Smooth muscle cell of the brain vasculature (primary cell): Measurements from ENCODE around the gene BGN.

Experiments
- DNase-seq: peaks from one replicate; pipeline ENCODE4 v3.0.0-alpha.2; 2012; ENCODE audit warnings: low read depth, low spot score

BGN gene

DNA sequence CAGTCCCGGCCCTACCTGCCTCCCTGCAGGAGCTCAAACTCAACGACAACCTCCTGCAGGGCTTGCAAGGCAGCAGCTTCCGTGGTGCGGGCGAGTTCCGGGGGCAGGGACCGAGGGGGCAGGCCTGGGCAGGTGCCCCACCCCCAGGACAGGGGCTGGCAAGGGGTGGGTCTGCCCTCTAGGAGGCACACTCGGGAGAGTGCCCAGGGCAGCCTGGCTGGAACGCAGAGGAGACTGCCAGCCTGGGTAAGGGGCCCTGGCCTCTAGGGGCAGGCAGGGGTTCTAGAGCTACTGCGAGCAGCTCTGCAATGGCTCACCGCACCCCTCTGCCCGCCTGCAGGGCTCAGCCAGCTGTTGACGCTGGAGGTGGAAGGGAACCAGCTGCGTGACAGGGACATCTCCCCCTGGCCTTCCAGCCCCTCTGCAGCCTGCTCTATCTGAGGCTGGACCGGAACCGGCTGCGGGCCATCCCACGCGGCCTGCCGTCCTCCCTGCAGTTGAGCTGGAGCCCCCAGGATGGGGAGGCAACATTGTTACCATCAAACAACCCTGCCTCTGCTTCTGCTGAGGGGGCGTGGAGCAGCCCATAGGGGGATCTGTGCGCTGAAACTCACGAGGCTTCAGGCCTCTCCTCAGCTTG lies 12.3 kb upstream of the BGN start:
- no peak for DNase-seq

GRCh38 chrX:153485396-153486080 lies 9.2 kb upstream of the BGN start:
- DNase-seq, result no peak

DNA sequence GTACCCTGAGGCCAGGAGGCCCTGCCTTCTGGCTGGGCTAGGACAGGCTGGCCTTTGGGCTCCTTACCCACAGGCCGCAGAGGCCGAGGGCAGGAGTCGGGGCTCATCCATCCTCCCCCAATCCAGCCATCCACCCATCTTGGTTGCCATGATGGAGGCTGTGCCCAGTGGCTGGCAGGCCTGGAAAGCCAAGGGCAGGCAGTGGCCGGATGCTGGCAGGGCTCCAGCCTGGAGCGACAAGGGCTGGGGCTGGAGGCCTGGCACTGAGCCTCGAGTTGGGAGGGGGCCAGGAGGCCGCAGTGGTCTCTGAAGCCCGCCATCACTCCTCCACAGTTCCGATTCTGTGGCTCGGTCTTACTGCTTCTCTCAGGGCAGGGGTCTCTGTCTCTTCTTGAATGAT lies 8.6 kb upstream of the BGN start:
- DNase-seq, result no peak

GRCh38 chrX:153487590-153488071 lies 7.1 kb upstream of the BGN start:
- no peak for DNase-seq

DNA sequence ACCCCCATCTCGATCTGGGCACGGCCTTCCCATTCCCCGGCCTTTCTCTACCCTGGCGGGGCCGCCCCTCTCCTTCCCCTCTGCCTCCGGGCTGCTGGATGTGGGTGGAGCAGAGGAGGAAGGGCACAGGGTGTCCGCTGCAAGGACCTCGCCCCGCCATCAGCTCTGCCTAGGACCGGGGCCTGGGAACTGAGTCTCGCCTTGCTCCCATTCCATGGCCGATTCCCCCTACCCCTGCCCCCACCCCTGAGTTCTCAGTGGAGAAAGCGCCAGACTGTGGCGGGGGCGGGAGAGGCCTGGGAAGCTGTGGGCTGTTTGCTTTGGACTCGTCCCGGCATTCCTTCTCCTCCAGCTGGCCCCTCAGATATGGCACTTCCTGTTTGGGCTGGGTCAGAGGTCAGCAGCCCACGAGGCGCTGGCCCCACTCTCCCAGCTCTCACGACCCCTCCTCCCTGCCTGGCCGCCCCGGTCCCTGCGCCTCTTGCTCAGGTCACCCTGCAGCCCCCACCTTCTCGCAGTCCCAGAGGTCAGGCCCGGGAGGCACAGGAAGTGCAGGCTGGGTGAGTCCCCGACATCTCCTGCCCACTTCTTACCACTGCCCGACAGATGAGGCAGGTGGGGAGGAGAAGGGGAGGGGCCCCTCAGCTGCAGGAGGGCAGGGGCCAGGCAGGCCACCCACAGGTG lies 6.4 kb upstream of the BGN start:
- DNase-seq, result no peak

GRCh38 chrX:153490217-153490930 lies 4.4 kb upstream of the BGN start:
- no peak for DNase-seq

- DNase-seq, result no peak
Measured at GRCh38 chrX:153491351-153491914, 3.3 kb upstream of the BGN start.

GRCh38 chrX:153491918-153492317 lies 2.9 kb upstream of the BGN start:
- no peak for DNase-seq

DNA sequence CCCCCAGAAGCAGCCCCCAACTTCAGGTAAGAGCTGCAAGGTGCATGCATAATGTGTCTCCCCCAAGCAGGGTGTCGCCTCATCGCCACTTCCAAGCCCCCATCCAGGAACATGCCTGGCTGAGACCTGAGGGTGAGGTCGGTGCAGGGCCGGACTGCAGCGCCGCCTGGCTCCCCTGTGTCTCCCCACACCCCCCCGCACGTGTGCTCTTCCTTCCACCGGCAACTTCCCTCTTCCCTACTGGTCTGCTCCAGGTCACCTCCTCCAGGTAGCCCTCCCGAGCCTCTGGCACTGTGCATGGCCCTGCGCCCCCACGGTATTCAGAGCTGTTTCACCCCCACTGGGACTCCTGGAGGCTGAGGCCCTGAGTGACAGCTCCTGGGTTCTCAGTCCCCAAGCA lies 2.2 kb upstream of the BGN start:
- no peak for DNase-seq

DNA sequence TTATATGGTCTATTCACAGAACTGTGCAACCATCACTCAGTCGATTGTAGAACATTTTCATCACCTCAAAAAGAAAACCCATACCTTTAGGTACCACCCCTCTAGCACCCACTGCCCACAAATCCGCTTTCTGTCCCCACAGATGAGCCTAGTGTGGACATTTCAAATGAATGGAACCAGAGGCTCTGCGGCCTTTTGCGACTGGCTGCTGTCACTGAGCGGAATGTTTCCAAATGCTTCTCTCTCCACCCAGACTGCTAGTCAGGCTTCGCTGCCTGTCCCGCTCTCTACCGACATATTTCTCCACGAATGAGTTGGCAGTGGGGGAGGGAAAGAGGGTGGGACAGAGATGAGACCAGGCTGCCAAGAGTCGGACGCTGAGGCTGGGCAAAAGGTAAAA lies 1.7 kb upstream of the BGN start:
- DNase-seq, result no peak

DNA sequence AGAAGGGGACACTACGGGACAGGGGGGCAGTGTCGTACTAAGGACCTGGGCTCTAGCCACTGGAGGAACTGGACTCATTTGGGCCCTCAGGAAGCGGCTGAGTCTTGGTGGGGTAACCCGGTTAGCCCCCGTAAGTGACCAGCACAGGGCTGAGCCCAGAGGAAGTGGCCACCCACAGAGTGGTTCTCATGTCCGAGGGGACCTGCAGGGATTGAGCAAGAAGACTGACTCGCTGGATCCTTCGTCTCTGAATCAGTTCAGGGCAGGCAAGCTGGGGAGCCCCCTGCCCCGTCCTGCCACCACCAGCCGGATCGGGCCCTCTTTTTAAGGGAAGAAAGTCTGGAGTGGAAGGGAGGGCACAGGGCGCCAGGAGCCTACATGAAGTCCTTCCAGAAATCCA lies 719 bp upstream of the BGN start:
- no peak for DNase-seq

DNA sequence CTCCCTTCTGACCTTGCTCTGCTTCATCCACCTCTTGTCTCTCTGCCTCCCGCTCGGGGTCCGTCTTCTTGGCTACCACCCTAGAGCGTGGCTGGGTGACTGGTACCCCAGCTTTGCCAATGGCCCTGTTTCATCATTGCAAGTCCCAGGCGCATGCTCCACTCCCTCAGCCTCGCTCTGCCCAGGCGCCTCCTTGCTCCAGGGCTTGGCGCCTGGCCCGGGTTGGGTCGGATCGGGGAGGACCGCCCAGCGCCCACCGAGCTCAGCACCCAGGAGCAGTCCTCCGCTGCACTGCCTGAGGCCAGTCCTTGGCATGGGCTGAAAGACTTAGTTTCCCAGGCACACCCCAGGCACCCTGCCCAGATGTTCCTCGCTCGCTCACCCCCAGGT lies 577 bp downstream of the BGN start:
- no peak for DNase-seq

- DNase-seq, result no peak
Measured at GRCh38 chrX:153495903-153496589, 1.3 kb downstream of the BGN start.

GRCh38 chrX:153496590-153496959 lies 1.8 kb downstream of the BGN start:
- no peak for DNase-seq

- DNase-seq, result no peak
Measured at GRCh38 chrX:153498453-153498852, 3.7 kb downstream of the BGN start.

DNA sequence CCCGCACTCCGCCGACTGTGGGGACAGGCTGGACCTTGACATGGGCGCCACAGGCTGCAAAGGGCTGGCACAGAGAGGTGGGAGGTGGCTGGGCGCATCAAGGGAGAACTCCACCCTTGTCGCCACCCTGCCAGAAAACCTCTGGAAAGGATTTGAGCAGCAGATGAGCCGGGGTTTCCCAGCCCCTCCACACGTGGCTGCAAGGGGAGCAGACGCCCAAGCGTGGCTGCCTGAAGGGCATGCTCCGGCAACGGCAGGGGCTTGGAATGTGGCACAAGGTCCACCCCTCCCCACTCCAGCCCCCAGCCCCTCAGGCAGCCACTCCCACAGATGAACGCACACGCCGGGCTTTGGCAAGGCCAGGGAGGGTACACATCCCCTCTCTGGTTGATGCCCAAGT lies 4.6 kb downstream of the BGN start:
- DNase-seq, result no peak

- no peak for DNase-seq
Measured at GRCh38 chrX:153499876-153500275, 5.1 kb downstream of the BGN start.

- DNase-seq, result no peak
Measured at GRCh38 chrX:153500676-153501280, 6.0 kb downstream of the BGN start.

DNA sequence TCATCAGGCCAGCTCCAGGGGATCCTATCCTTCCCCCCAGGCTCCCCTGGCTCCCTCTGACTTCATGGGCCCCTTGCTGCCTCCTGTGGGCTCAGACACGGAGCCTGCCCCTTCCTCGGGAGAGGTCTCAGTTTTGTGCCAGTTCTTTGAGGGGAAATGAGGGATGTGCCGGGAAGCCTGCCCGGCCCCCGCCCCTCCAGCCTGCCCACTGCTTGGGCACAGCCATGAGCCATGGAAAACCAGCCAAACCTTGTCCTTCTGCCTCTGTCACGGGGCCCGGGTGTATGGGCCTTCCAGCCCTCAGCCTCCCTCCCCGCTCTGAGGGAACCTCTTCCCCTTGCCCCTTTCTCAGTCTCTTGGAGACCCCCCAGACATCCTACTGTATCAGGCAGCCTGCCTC lies 6.8 kb downstream of the BGN start:
- DNase-seq, result no peak

DNA sequence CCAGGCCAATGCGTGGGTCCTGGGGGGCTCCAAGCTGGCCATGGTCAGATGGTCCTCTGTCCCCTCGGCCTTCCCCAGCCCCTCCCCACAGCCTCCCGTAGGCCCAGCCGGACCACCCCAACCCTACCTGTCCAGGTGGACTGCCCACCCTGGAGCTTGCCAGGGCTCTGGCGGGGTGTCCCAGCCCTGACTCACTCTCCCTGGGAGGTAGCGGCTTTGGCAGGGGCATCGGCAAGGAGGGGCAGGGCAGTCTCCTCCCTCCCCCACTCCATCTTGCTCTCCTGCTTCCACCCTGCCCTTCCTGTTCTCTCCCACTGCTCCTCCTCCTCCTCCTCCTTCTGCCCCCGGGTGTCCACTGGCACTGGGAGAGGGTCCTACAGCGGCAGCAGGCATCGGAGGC lies 7.4 kb downstream of the BGN start:
- DNase-seq, result no peak

DNA sequence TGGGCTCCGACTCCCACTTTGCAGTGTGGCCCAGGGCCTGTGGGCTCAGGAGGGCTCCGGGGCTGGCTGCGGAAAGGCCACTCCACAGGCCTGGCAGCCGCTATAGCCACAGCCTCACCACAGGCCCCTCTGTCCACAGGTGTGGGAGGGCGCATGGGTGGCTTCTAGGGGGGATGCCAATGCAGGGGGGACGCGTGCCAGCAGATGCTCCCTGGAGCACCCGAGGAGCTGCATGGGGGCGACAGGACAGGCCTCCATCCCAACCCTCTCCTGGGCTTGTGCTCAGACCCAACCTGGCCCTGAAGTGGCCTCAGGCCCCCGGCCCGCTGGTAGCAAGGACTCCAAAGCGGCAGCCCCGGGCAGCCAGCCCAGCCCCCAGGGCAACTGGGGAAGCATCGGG lies 8.0 kb downstream of the BGN start:
- DNase-seq, result no peak
